MCF 10A (cell line): ENCODE results near the gene PGM1. TPM values are rescaled to one million over a fixed set of nuclear protein-coding genes. Genes with fewer than 3 reads are reported as not detected.

Source experiments
- BruUV-seq: library from RNA; stranded (reverse); fragments of 400-500 nt; replicated peaks from 2 replicates; lab custom pipeline; 2021; lab: Mats Ljungman, UMichigan
- CTCF ChIA-PET: fragments of 300-600 bp; sonication (Branson Sonifier 250); formaldehyde crosslinking; extraction: SDS; loops from one replicate; lab custom pipeline; 2021; ENCODE audit warnings: antibody characterized with exemption, inconsistent platforms; lab: Yijun Ruan, JAX
- POLR2A ChIA-PET: fragments of 300-600, 350-650 bp; sonication (Branson Sonifier 250); formaldehyde crosslinking; extraction: SDS; loops from one replicate; lab custom pipeline; 2020; ENCODE audit warnings: antibody characterized with exemption, inconsistent platforms; lab: Yijun Ruan, JAX
- DNase-seq: peaks from one replicate; pipeline ENCODE4 v3.0.0-alpha.2; 2018; ENCODE audit not compliant: unreplicated experiment
- H3K27ac Mint-ChIP-seq: one replicate; pipeline ENCODE4 v1.8.0; 2022; ENCODE audit warnings: mild to moderate bottlenecking, low read depth, mixed read lengths; ENCODE audit not compliant: unreplicated experiment
- H3K27me3 Mint-ChIP-seq: one replicate; pipeline ENCODE4 v1.8.0; 2022; ENCODE audit warnings: mixed read lengths; ENCODE audit not compliant: insufficient read depth, unreplicated experiment
- H3K36me3 Mint-ChIP-seq: one replicate; pipeline ENCODE4 v1.8.0; 2022; ENCODE audit warnings: mild to moderate bottlenecking, moderate library complexity, mixed read lengths; ENCODE audit not compliant: insufficient read depth, unreplicated experiment
- H3K4me1 Mint-ChIP-seq: one replicate; pipeline ENCODE4 v1.8.0; 2022; ENCODE audit warnings: mixed read lengths; ENCODE audit not compliant: insufficient read depth, unreplicated experiment
- H3K4me3 Mint-ChIP-seq: one replicate; pipeline ENCODE4 v1.8.0; 2022; ENCODE audit warnings: mild to moderate bottlenecking, moderate library complexity, mixed read lengths; ENCODE audit not compliant: unreplicated experiment
- H3K9me3 Mint-ChIP-seq: one replicate; pipeline ENCODE4 v1.8.0; 2022; ENCODE audit warnings: mixed read lengths; ENCODE audit not compliant: unreplicated experiment
- CTCF ChIP-seq: fragments of 200-600 bp; IDR thresholded peaks from one replicate; pipeline ENCODE4 v1.8.0; 2022; ENCODE audit warnings: antibody characterized with exemption, mild to moderate bottlenecking; ENCODE audit not compliant: unreplicated experiment
- intact Hi-C: fragments of 100-400 bp; cut with micrococcal nuclease; formaldehyde crosslinking; loops from 2 replicates; pipeline ENCODE4 v1.14.1; 2022
- total RNA-seq: library from RNA; stranded (reverse); gene quantifications from 2 replicates; pipeline ENCODE4 v1.2.3, GENCODE V29; 2022

PGM1 gene
- total RNA-seq, 1 experiment from 2014 or later, result 60.2 TPM

- POLR2A ChIA-PET, result no interaction called here
- H3K9me3 Mint-ChIP-seq, result no peaks in the 10 kb centered on the region
These were observed 10.6 kb downstream of the PGM1 start for GRCh38 chr1:63603810-63604209.

GRCh38 chr1:63607322-63607721 lies 14.1 kb downstream of the PGM1 start:
- H3K4me1 Mint-ChIP-seq, result peaks cover 9% of the 10 kb centered on the region
- H3K27me3 Mint-ChIP-seq, result no peaks in the 10 kb centered on the region
- ChIA-PET CTCF (interaction anchor here (1.5 to 2.4 kb wide), 2 partner anchors 14 to 639 kb away, joined by 3 to 7 read pairs; partner anchors contain the start of gene PGM1), POLR2A (no interaction called here)
- BruUV-seq, result no TSS peak
- H3K4me3 Mint-ChIP-seq, result no peak overlapping the region
- no peaks in the 10 kb centered on the region for H3K9me3 Mint-ChIP-seq
- no peak for TF ChIP-seq CTCF
- no peaks in the 10 kb centered on the region for H3K36me3 Mint-ChIP-seq
- intact Hi-C loops, result no loop called here
- no peak for DNase-seq
- H3K27ac Mint-ChIP-seq, result no peak overlapping the region

More at GRCh38 chr1:63603810-63604209, 10.6 kb downstream of the PGM1 start:
- peaks cover 5% of the 10 kb centered on the region for H3K4me1 Mint-ChIP-seq
- H3K36me3 Mint-ChIP-seq, result no peaks in the 10 kb centered on the region
- no peak for DNase-seq
- intact Hi-C loops, result no loop called here
- CTCF ChIA-PET, result no interaction called here
- no peaks in the 10 kb centered on the region for H3K27me3 Mint-ChIP-seq
- no peak for TF ChIP-seq CTCF
- no TSS peak for BruUV-seq
- H3K27ac Mint-ChIP-seq, result no peak overlapping the region
- no peak overlapping the region for H3K4me3 Mint-ChIP-seq

GRCh38 chr1:63611231-63611630 lies 18.0 kb downstream of the PGM1 start:
- Mint-ChIP-seq H3K27ac (peak overlapping the region; percentile 9), H3K27me3 (no peaks in the 10 kb centered on the region), H3K4me1 (peaks cover 20% of the 10 kb centered on the region), H3K4me3 (no peak overlapping the region), H3K9me3 (no peaks in the 10 kb centered on the region), H3K36me3 (no peaks in the 10 kb centered on the region)
- CTCF ChIA-PET, result interaction anchor here (1.4 to 2.7 kb wide), 4 partner anchors 36 to 636 kb away, joined by 3 to 15 read pairs (median 9); no protein-coding TSS in a partner anchor
- no peak for TF ChIP-seq CTCF
- peak; percentile 39 for DNase-seq
- POLR2A ChIA-PET, result interaction anchor here (0.6 to 1.3 kb wide), 3 partner anchors 15 to 330 kb away, joined by 3 to 5 read pairs (median 3); no protein-coding TSS in a partner anchor
- intact Hi-C loops, result no loop called here
- BruUV-seq, result no TSS peak

- intact Hi-C loops, result no loop called here
- Mint-ChIP-seq H3K36me3 (peaks cover 7% of the 10 kb centered on the region), H3K27ac (no peak overlapping the region), H3K9me3 (no peaks in the 10 kb centered on the region), H3K27me3 (no peaks in the 10 kb centered on the region), H3K4me3 (no peak overlapping the region), H3K4me1 (peaks cover 26% of the 10 kb centered on the region)
- ChIA-PET POLR2A (no interaction called here), CTCF (interaction anchor here (0.7 to 2.7 kb wide), 8 partner anchors 11 to 635 kb away, joined by 3 to 15 read pairs (median 4); no protein-coding TSS in a partner anchor)
- no TSS peak for BruUV-seq
- no peak for TF ChIP-seq CTCF
- DNase-seq, result peak; percentile 67
These were observed 19.4 kb downstream of the PGM1 start for GRCh38 chr1:63612564-63612963.
